Choroid plexus epithelial cell (primary cell): ENCODE data around the gene OVCA2.

ENCODE experiments used
- DNase-seq: peaks from one replicate; pipeline ENCODE4 v3.0.0-alpha.2; 2010; ENCODE audit warnings: low read depth
- H3K4me3 ChIP-seq: 2 replicates; pipeline ENCODE4 v1.5.1; 2011; ENCODE audit warnings: low read depth, mild to moderate bottlenecking, control low read depth, low read length, moderate library complexity
- TF ChIP-seq, protein P1 (sequence below): conservative IDR thresholded peaks from 2 replicates; pipeline ENCODE4 v1.5.1; 2011; ENCODE audit warnings: low read depth, mild to moderate bottlenecking, control low read depth, inconsistent platforms, low read length, moderate library complexity

The OVCA2 gene

DNA sequence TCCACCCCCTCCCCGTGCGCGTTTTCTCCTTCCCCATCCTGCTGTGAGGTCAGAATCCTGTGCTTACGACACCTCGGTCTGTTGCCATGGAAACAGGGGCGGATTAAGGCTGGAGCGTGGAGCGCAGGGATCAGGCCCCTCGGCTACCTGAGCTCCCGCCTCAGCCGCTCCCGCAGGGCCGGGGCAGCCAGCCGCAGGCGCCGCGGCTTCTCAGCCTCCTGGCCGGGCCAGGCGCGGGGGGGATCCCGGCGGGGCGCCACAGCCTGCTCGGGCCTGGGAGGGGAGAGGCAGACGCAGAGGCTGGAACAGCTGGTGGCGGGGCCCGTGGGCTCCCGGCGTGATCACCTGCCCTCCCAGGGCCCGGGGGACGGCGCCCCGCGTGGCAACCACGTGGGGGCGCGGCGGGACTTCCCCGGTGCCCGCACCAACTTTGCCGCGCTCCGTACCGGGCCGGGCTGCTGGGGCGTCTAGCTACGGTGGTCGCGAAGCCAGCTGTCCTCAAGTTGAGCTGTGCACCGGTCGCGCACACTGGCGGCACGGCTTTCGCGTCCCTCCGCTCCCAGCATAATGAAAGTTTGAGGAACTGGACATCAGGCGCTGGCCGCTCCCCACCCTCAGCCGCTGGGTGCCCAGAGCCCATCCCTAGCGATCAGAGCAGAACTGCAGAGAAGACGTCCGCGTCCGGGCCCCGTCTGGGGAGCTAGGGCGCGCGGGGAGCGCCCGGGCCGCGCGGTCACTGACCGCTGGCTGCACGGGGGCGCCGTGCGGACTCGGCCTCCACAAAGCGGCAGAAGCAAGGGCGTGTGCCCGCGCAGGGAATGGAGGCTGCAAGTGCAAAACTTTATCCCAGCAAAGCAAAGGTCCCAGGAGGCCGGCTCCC is 17.9 kb upstream of the OVCA2 start:
- TF ChIP-seq, protein P1, sequence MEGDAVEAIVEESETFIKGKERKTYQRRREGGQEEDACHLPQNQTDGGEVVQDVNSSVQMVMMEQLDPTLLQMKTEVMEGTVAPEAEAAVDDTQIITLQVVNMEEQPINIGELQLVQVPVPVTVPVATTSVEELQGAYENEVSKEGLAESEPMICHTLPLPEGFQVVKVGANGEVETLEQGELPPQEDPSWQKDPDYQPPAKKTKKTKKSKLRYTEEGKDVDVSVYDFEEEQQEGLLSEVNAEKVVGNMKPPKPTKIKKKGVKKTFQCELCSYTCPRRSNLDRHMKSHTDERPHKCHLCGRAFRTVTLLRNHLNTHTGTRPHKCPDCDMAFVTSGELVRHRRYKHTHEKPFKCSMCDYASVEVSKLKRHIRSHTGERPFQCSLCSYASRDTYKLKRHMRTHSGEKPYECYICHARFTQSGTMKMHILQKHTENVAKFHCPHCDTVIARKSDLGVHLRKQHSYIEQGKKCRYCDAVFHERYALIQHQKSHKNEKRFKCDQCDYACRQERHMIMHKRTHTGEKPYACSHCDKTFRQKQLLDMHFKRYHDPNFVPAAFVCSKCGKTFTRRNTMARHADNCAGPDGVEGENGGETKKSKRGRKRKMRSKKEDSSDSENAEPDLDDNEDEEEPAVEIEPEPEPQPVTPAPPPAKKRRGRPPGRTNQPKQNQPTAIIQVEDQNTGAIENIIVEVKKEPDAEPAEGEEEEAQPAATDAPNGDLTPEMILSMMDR: no peak
- peak; percentile 68 for DNase-seq
- H3K4me3 ChIP-seq: peak overlapping the region; percentile 5

DNA sequence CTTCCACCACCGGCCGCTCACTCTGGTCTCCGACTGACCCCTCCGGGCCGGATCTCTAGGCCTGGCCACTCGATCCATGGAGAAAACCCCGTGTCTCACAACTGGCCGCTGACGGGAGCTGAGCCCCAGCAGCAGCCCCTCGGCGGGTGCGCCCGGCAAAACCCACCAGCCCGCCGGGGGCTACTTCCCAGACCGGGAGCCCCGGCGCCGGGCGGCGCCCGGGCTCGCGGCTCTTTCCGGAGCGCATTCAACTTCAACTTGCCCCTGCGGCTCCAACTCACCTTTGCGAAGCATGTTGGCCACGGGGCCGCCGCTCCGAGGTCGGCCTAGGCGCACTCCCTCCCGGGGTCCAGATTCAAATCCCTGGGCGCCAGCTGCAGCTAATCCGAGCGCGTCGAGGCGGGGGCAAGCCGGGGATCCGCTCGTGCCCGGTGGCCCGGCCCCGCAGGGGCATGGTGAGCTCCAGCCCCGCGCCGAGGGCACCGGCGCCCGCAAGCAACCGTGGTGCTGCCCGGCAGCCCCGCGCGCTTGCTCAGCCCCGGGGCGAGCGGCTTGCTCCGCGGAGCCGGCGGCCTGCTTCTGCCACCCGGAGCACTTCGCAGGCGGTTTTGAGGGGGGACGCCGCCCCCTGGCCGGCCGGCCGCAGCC is 17.1 kb upstream of the OVCA2 start:
- H3K4me3 ChIP-seq: peak overlapping the region; percentile 17
- DNase-seq: no peak
- TF ChIP-seq, protein P1: no peak

DNA sequence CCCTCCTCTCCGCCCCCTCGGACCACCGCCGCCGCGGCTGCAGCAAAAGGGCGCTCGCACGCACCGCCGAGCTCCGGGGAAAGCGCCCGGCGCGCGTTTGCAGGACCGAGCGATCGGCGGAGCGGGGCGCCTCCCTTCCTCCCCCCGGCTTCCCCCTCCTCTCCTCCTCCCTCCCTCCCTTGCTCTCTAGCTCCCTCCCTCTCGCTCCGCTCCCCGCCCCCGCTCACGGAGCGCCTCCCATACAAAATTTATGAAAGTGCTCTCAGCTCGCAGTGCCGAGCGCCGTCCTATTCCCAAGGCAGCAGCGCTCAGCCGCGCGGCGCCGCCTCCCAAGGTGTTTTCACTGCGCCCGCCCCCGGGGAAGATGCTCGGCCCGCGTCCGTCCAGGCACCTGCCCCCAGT is 16.6 kb upstream of the OVCA2 start, which contains the start of gene RTN4RL1:
Gene RTN4RL1, minus strand, starts transcription at position 115 of the 402 bp plus-strand sequence. CDS start 469 bp downstream, outside the sequence.
- TF ChIP-seq, protein P1: no peak
- peak; percentile 33 for DNase-seq
- H3K4me3 ChIP-seq: peak within 1 kb of the TSS; percentile 17

DNA sequence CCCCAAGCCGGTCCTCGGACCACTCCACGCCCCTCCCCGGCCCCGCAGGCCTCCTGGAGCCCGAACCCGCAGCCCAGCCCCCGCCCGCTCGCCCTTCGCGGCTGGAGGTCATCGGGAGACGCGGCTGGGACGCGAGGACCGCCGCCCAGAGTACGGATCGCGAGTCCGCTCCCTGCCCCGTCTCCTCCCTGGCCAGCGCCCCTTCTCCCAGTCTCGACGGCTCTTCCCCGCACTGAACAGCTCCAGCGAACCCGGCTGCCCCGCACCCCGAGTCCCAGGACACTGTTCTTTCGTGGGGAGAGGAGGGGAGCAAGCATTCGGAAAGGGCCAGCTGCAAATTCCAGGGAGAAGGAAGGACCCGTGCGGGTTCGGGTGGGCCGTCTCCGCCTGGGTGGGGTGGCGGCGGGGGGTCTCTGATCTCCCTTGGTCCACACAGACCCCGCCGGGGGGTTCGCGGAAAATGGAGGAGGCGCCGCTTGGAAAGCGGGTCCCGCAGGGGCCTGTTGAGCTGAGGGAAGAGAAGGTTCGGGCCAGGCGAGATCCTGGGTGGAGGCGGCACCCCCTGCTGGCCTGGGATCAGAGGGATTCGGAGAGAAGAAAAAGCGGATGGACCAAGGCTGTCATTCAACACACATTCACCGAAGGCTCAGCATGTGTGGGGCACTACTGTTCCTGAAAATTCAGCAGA is 16.1 kb upstream of the OVCA2 start:
- peak; percentile 66 for DNase-seq
- H3K4me3 ChIP-seq: peak overlapping the region; percentile 17

DNA sequence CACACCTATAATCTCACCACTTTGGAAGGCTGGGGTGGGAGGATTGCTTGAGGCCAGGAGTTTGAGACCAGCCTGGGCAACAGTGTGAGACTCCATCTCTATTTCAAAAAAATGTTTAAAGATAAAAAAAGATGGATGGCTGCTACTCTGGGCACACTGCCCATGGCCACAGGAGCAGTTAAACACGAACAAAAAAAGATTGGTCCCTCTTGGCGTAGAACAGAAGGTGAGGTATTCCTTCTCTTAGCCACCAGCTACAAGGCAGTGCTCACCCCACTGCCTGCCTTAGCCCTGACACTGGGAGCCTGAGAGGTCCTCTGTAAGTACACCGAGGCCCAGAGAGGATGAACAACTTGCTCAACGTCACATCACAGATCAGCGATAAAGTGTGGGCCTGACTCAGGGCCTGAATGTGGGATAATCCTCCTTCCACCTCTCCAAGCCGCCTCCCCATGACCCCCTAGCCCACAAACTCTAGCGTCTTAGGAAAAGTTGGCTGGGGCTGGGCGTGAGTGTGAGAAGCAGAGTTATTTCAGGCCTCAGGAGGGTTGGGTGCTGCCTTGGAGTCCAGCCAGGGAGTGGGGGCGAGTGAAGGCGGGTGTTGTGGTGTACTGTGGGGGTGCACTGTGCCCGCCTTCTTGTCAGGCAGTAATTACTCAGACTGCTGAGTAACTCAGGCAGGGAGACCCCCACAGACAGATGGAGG is 14.1 kb upstream of the OVCA2 start:
- DNase-seq: no peak
- TF ChIP-seq, protein P1: no peak
- H3K4me3 ChIP-seq: no peak overlapping the region

More for the DNA sequence above, 16.1 kb upstream of the OVCA2 start:
- TF ChIP-seq, protein P1: peak; percentile 81

DNA sequence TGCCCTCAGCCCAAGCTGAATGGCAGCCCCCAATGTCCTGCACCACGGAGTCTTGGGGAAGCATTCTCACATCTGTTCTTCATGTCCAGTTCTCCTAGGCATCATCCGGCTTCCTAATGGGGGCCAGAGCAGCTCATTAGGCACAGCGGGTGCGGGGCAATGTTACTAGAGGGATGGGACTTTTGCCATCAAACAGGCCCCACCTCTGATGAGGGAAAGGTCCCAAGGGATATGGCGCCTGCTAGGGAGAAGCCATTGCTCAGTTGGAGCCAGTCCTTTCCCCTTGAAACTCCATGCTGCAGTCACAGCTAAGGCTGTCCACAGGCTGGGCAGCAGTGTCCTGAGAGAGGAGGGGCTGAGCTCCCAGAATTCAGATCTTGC is 13.6 kb upstream of the OVCA2 start:
- no peak overlapping the region for H3K4me3 ChIP-seq
- TF ChIP-seq, protein P1: no peak
- DNase-seq: no peak
